HepG2 (cell line): ENCODE results near the gene NFATC2. TPM values are rescaled to one million over a fixed set of nuclear protein-coding genes. Genes with fewer than 3 reads are reported as not detected.

ENCODE experiments used
- CBX2 ChIP-seq, 2 experiments: fragments of 200-600 bp in 1 of 2; sonication (generic); formaldehyde crosslinking in 1 of 2; IDR thresholded peaks; 2 replicates each; pipeline versions ENCODE4 v1.7.0 to v1.8.1; 2018 to 2022; ENCODE audit warnings: low read depth in 2 of 2, low read length in 1 of 2, mild to moderate bottlenecking in 1 of 2, missing genetic modification reagents in 1 of 2
- DNMT1 ChIP-seq: sonication (generic); formaldehyde crosslinking; IDR thresholded peaks from 2 replicates; pipeline ENCODE4 v1.5.1; 2020; ENCODE audit warnings: mild to moderate bottlenecking, missing genetic modification reagents
- FIP1L1 ChIP-seq: fragments of 200-400 bp; formaldehyde crosslinking; IDR thresholded peaks from 2 replicates; pipeline ENCODE4 v1.6.1; 2018; ENCODE audit warnings: low read depth, mild to moderate bottlenecking, low read length, moderate library complexity, borderline replicate concordance; ENCODE audit not compliant: insufficient read depth
- JDP2 ChIP-seq: sonication (generic); formaldehyde crosslinking; IDR thresholded peaks from 2 replicates; pipeline ENCODE4 v1.8.1; 2022; ENCODE audit warnings: missing genetic modification reagents, borderline replicate concordance
- REPIN1 ChIP-seq: sonication (generic); formaldehyde crosslinking; IDR thresholded peaks from 2 replicates; pipeline ENCODE4 v1.8.0; 2022; ENCODE audit warnings: missing genetic modification reagents, low read depth, mild to moderate bottlenecking, borderline replicate concordance
- SOX6 ChIP-seq, 2 experiments: fragments of 450-650 bp in 1 of 2; sonication (generic) in 1 of 2; formaldehyde crosslinking in 1 of 2; IDR thresholded peaks; 2 replicates each; pipeline versions ENCODE4 v1.4.0 to v1.6.1; 2017 to 2020; ENCODE audit warnings: antibody characterized with exemption in 1 of 2, mild to moderate bottlenecking in 1 of 2, missing genetic modification reagents in 1 of 2
- ZBTB26 ChIP-seq: IDR thresholded peaks from 2 replicates; pipeline ENCODE4 v1.6.1; 2016; ENCODE audit warnings: missing compliant biosample characterization, missing genetic modification reagents, borderline replicate concordance
- ZGPAT ChIP-seq: IDR thresholded peaks from 2 replicates; pipeline ENCODE4 v1.6.1; 2016; ENCODE audit warnings: mild to moderate bottlenecking
- ZNF253 ChIP-seq: sonication (generic); formaldehyde crosslinking; IDR thresholded peaks from 2 replicates; pipeline ENCODE4 v1.8.0; 2022; ENCODE audit warnings: mild to moderate bottlenecking, missing genetic modification reagents, borderline replicate concordance
- ZNF263 ChIP-seq: sonication (generic); formaldehyde crosslinking; IDR thresholded peaks from 2 replicates; pipeline ENCODE4 v1.4.0; 2020; ENCODE audit warnings: missing genetic modification reagents
- ZNF331 ChIP-seq: sonication (generic); formaldehyde crosslinking; IDR thresholded peaks from 2 replicates; pipeline ENCODE4 v1.4.0; 2020; ENCODE audit warnings: missing genetic modification reagents
- ZNF572 ChIP-seq: sonication (generic); formaldehyde crosslinking; IDR thresholded peaks from 2 replicates; pipeline ENCODE4 v1.5.1; 2020; ENCODE audit warnings: mild to moderate bottlenecking, missing genetic modification reagents
- polyA plus RNA-seq, 8 experiments: library from polyadenylated mRNA; depleted of rRNA in 3 of 8; stranded (reverse) in 7 of 8; unstranded in 1 of 8; fragments of >200 nt; fragmentation: Illumina TruSeq in 4 of 8; extraction: Trizol in 4 of 8; gene quantifications; 2 replicates each; pipeline versions ENCODE4 v1.2.1 to v1.2.3, GENCODE V29; 2011 to 2016; ENCODE audit warnings: low read depth in 4 of 8, missing spikeins in 1 of 8, mixed read lengths in 1 of 8; ENCODE audit not compliant: insufficient read depth in 1 of 8
- total RNA-seq, 5 experiments: library from RNA; depleted of rRNA; stranded (reverse); fragments of >200 nt; fragmentation: Illumina TruSeq; extraction: Trizol; gene quantifications; 2 replicates each; pipeline ENCODE4 v1.2.3, GENCODE V29; 2016; ENCODE audit warnings: low read depth in 1 of 5
- TF ChIP-seq, protein P1 (sequence below): sonication (generic); formaldehyde crosslinking; IDR thresholded peaks from 2 replicates; pipeline ENCODE4 v1.4.0; 2020; ENCODE audit warnings: missing genetic modification reagents, borderline replicate concordance
- TF ChIP-seq, protein P2 (sequence below): sonication (generic); formaldehyde crosslinking; IDR thresholded peaks from 2 replicates; pipeline ENCODE4 v1.8.0; 2022; ENCODE audit warnings: missing genetic modification reagents, mild to moderate bottlenecking, moderate library complexity, borderline replicate concordance
- TF ChIP-seq, protein P3 (sequence below): sonication (generic); formaldehyde crosslinking; IDR thresholded peaks from 2 replicates; pipeline ENCODE4 v1.4.0; 2020; ENCODE audit warnings: mild to moderate bottlenecking, missing genetic modification reagents

The NFATC2 gene
- total and polyA plus RNA-seq, 2 of the 13 experiments (the other 11 are each of a cell fraction or from before 2014, with no cell fraction given): 1.9 to 3.3 TPM

GRCh38 chr20:51372176-51372803 is 170.2 kb downstream of the NFATC2 start (continued):
- TF ChIP-seq, protein P1, sequence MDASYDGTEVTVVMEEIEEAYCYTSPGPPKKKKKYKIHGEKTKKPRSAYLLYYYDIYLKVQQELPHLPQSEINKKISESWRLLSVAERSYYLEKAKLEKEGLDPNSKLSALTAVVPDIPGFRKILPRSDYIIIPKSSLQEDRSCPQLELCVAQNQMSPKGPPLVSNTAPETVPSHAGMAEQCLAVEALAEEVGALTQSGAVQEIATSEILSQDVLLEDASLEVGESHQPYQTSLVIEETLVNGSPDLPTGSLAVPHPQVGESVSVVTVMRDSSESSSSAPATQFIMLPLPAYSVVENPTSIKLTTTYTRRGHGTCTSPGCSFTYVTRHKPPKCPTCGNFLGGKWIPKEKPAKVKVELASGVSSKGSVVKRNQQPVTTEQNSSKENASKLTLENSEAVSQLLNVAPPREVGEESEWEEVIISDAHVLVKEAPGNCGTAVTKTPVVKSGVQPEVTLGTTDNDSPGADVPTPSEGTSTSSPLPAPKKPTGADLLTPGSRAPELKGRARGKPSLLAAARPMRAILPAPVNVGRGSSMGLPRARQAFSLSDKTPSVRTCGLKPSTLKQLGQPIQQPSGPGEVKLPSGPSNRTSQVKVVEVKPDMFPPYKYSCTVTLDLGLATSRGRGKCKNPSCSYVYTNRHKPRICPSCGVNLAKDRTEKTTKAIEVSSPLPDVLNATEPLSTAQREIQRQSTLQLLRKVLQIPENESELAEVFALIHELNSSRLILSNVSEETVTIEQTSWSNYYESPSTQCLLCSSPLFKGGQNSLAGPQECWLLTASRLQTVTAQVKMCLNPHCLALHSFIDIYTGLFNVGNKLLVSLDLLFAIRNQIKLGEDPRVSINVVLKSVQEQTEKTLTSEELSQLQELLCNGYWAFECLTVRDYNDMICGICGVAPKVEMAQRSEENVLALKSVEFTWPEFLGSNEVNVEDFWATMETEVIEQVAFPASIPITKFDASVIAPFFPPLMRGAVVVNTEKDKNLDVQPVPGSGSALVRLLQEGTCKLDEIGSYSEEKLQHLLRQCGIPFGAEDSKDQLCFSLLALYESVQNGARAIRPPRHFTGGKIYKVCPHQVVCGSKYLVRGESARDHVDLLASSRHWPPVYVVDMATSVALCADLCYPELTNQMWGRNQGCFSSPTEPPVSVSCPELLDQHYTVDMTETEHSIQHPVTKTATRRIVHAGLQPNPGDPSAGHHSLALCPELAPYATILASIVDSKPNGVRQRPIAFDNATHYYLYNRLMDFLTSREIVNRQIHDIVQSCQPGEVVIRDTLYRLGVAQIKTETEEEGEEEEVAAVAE (CRISPR knock-in tag): 0 out of 2 replicates have a peak, but pooled peaks have one; percentile 43
- TF ChIP-seq ZNF331 (no peak), CBX2 (IDR thresholded peaks at IDR 0.05; ENCODE audit: low read depth, low read length) (no peak), CBX2 (CRISPR knock-in tag; IDR thresholded peaks at IDR 0.05; ENCODE audit: low read depth) (no peak), ZNF253 (CRISPR knock-in tag) (no peak), DNMT1 (no peak), SOX6 (IDR thresholded peaks at IDR 0.05) (no peak), SOX6 (CRISPR knock-in tag; IDR thresholded peaks at IDR 0.05) (peak; percentile 37; the same call in 1 of the 2 replicates), REPIN1 (peak; percentile 43; the same call in 1 of the 2 replicates), FIP1L1 (no peak), ZNF263 (CRISPR knock-in tag) (peak; percentile 70; the same call in 1 of the 2 replicates), JDP2 (no peak), ZGPAT (no peak), ZBTB26 (0 out of 2 replicates have a peak, but pooled peaks have one; percentile 24), ZNF572 (CRISPR knock-in tag) (0 out of 2 replicates have a peak, but pooled peaks have one; percentile 4)
- TF ChIP-seq, protein P2, sequence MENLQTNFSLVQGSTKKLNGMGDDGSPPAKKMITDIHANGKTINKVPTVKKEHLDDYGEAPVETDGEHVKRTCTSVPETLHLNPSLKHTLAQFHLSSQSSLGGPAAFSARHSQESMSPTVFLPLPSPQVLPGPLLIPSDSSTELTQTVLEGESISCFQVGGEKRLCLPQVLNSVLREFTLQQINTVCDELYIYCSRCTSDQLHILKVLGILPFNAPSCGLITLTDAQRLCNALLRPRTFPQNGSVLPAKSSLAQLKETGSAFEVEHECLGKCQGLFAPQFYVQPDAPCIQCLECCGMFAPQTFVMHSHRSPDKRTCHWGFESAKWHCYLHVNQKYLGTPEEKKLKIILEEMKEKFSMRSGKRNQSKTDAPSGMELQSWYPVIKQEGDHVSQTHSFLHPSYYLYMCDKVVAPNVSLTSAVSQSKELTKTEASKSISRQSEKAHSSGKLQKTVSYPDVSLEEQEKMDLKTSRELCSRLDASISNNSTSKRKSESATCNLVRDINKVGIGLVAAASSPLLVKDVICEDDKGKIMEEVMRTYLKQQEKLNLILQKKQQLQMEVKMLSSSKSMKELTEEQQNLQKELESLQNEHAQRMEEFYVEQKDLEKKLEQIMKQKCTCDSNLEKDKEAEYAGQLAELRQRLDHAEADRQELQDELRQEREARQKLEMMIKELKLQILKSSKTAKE (CRISPR knock-in tag): no peak
- TF ChIP-seq, protein P3, sequence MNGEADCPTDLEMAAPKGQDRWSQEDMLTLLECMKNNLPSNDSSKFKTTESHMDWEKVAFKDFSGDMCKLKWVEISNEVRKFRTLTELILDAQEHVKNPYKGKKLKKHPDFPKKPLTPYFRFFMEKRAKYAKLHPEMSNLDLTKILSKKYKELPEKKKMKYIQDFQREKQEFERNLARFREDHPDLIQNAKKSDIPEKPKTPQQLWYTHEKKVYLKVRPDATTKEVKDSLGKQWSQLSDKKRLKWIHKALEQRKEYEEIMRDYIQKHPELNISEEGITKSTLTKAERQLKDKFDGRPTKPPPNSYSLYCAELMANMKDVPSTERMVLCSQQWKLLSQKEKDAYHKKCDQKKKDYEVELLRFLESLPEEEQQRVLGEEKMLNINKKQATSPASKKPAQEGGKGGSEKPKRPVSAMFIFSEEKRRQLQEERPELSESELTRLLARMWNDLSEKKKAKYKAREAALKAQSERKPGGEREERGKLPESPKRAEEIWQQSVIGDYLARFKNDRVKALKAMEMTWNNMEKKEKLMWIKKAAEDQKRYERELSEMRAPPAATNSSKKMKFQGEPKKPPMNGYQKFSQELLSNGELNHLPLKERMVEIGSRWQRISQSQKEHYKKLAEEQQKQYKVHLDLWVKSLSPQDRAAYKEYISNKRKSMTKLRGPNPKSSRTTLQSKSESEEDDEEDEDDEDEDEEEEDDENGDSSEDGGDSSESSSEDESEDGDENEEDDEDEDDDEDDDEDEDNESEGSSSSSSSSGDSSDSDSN (CRISPR knock-in tag): peak; percentile 56
